ENCODE data around the gene POU5F1.

The POU5F1 gene

GRCh38 chr6:31121131-31121790 is 49.2 kb downstream of the POU5F1 start:
- H3K27ac ChIP-seq (ENCODE audit: low read depth, low read length, severe bottlenecking): no peak overlapping the region
- H3K9me3 ChIP-seq (ENCODE audit: control insufficient read depth, low read length): no peaks in the 10 kb centered on the region
- H3K4me3 ChIP-seq (ENCODE audit: extremely low read depth, insufficient read depth, low read length, poor library complexity, severe bottlenecking): no peak overlapping the region
- WGBS, 2 experiments (ENCODE audit: insufficient coverage in 2 of 2): 87 to 93% methylated on average over 6 to 8 of the region's 12 CpGs
- H3K36me3 ChIP-seq (ENCODE audit: control insufficient read depth, insufficient read depth, low read length): no peaks in the 10 kb centered on the region
- H3K4me1 ChIP-seq (ENCODE audit: control insufficient read depth, insufficient read depth, low read length, poor library complexity, severe bottlenecking): no peaks in the 10 kb centered on the region

- Histone ChIP-seq H3K4me1 (ENCODE audit: control insufficient read depth, insufficient read depth, low read length, poor library complexity, severe bottlenecking) (peaks cover 4% of the 10 kb centered on the region), H3K4me3 (ENCODE audit: extremely low read depth, insufficient read depth, low read length, poor library complexity, severe bottlenecking) (no peak within 1 kb of the TSS), H3K36me3 (ENCODE audit: control insufficient read depth, insufficient read depth, low read length) (no peaks in the 10 kb centered on the region), H3K9me3 (ENCODE audit: control insufficient read depth, low read length) (no peaks in the 10 kb centered on the region), H3K27ac (ENCODE audit: low read depth, low read length, severe bottlenecking) (no peak within 1 kb of the TSS)
- WGBS, 2 experiments (ENCODE audit: insufficient coverage in 2 of 2): 91% methylated on average over 20 to 22 of the region's 26 CpGs
Observed at GRCh38 chr6:31120151-31120915, 50.1 kb downstream of the POU5F1 start, which contains the start of gene CDSN. Gene CDSN (minus strand): TSS chr6:31120446. CDS start chr6:31120419, 27 bp downstream.

- Histone ChIP-seq H3K9me3 (ENCODE audit: control insufficient read depth, low read length) (no peaks in the 10 kb centered on the region), H3K4me3 (ENCODE audit: extremely low read depth, insufficient read depth, low read length, poor library complexity, severe bottlenecking) (no peak overlapping the region), H3K4me1 (ENCODE audit: control insufficient read depth, insufficient read depth, low read length, poor library complexity, severe bottlenecking) (peaks cover 24% of the 10 kb centered on the region), H3K36me3 (ENCODE audit: control insufficient read depth, insufficient read depth, low read length) (no peaks in the 10 kb centered on the region), H3K27ac (ENCODE audit: low read depth, low read length, severe bottlenecking) (no peak overlapping the region)
- WGBS, 2 experiments (ENCODE audit: insufficient coverage in 2 of 2): 88 to 89% methylated on average over 6 to 7 of the region's 7 CpGs
Observed at GRCh38 chr6:31118178-31118577, 52.3 kb downstream of the POU5F1 start.

- H3K4me3 ChIP-seq (ENCODE audit: extremely low read depth, insufficient read depth, low read length, poor library complexity, severe bottlenecking): no peak overlapping the region
- 85 to 94% methylated on average over 14 to 17 of the region's 19 CpGs for WGBS, 2 experiments (ENCODE audit: insufficient coverage in 2 of 2)
- no peak overlapping the region for H3K27ac ChIP-seq (ENCODE audit: low read depth, low read length, severe bottlenecking)
- no peaks in the 10 kb centered on the region for H3K36me3 ChIP-seq (ENCODE audit: control insufficient read depth, insufficient read depth, low read length)
- no peaks in the 10 kb centered on the region for H3K9me3 ChIP-seq (ENCODE audit: control insufficient read depth, low read length)
- H3K4me1 ChIP-seq (ENCODE audit: control insufficient read depth, insufficient read depth, low read length, poor library complexity, severe bottlenecking): peaks cover 31% of the 10 kb centered on the region
Observed at GRCh38 chr6:31116661-31117385, 53.7 kb downstream of the POU5F1 start.

GRCh38 chr6:31115941-31116560 is 54.4 kb downstream of the POU5F1 start:
- H3K4me3 ChIP-seq (ENCODE audit: extremely low read depth, insufficient read depth, low read length, poor library complexity, severe bottlenecking): no peak overlapping the region
- H3K36me3 ChIP-seq (ENCODE audit: control insufficient read depth, insufficient read depth, low read length): no peaks in the 10 kb centered on the region
- H3K27ac ChIP-seq (ENCODE audit: low read depth, low read length, severe bottlenecking): no peak overlapping the region
- H3K4me1 ChIP-seq (ENCODE audit: control insufficient read depth, insufficient read depth, low read length, poor library complexity, severe bottlenecking): peaks cover 31% of the 10 kb centered on the region
- WGBS, 2 experiments (ENCODE audit: insufficient coverage in 2 of 2): 94 to 97% methylated on average over 12 of the region's 12 CpGs
- H3K9me3 ChIP-seq (ENCODE audit: control insufficient read depth, low read length): no peaks in the 10 kb centered on the region

GRCh38 chr6:31114970-31115849 is 55.3 kb downstream of the POU5F1 start:
- Histone ChIP-seq H3K4me1 (ENCODE audit: control insufficient read depth, insufficient read depth, low read length, poor library complexity, severe bottlenecking) (peaks cover 31% of the 10 kb centered on the region), H3K27ac (ENCODE audit: low read depth, low read length, severe bottlenecking) (peak overlapping the region; percentile 71), H3K4me3 (ENCODE audit: extremely low read depth, insufficient read depth, low read length, poor library complexity, severe bottlenecking) (peak overlapping the region; percentile 12), H3K36me3 (ENCODE audit: control insufficient read depth, insufficient read depth, low read length) (no peaks in the 10 kb centered on the region), H3K9me3 (ENCODE audit: control insufficient read depth, low read length) (no peaks in the 10 kb centered on the region)
- WGBS, 2 experiments (ENCODE audit: insufficient coverage in 2 of 2): 88 to 93% methylated on average over 6 to 7 of the region's 9 CpGs

GRCh38 chr6:31114541-31114878 is 56.0 kb downstream of the POU5F1 start, which contains the start of gene PSORS1C1:
Gene PSORS1C1 (plus strand): TSS chr6:31114800. CDS start chr6:31129633, 14,833 bp downstream.
- WGBS, 2 experiments (ENCODE audit: insufficient coverage in 2 of 2): 6 to 33% methylated on average over 2 of the region's 3 CpGs
- H3K27ac ChIP-seq (ENCODE audit: low read depth, low read length, severe bottlenecking): peak within 1 kb of the TSS; percentile 71
- H3K4me3 ChIP-seq (ENCODE audit: extremely low read depth, insufficient read depth, low read length, poor library complexity, severe bottlenecking): peak within 1 kb of the TSS; percentile 12
- H3K36me3 ChIP-seq (ENCODE audit: control insufficient read depth, insufficient read depth, low read length): no peaks in the 10 kb centered on the region
- no peaks in the 10 kb centered on the region for H3K9me3 ChIP-seq (ENCODE audit: control insufficient read depth, low read length)
- peaks cover 31% of the 10 kb centered on the region for H3K4me1 ChIP-seq (ENCODE audit: control insufficient read depth, insufficient read depth, low read length, poor library complexity, severe bottlenecking)

All from mesodermal cell (in vitro differentiated cells).